IgD-negative memory B cell (primary cell): Measurements from ENCODE around the gene NOS2. TPM values are rescaled to one million over a fixed set of nuclear protein-coding genes. Genes with fewer than 3 reads are reported as not detected.
"Not testable (repeated sequence)": the region's sequence is repeated elsewhere in the genome, so short reads cannot be mapped to it uniquely, and the experiment has no call there.

Experiments
- H3K27ac Mint-ChIP-seq, 3 donors: one replicate each; pipeline ENCODE4 v1.8.0; 2020 to 2022; ENCODE audit warnings: mild to moderate bottlenecking in 3 of 3, mixed read lengths in 3 of 3, moderate library complexity in 1 of 3
- H3K27me3 Mint-ChIP-seq: one replicate; pipeline ENCODE4 v1.8.0; 2021; ENCODE audit warnings: mixed read lengths
- H3K36me3 Mint-ChIP-seq: one replicate; pipeline ENCODE4 v1.8.0; 2020; ENCODE audit warnings: mild to moderate bottlenecking, mixed read lengths
- H3K4me1 Mint-ChIP-seq, 3 donors: one replicate each; pipeline ENCODE4 v1.8.0; 2020 to 2022; ENCODE audit warnings: mixed read lengths in 3 of 3, mild to moderate bottlenecking in 1 of 3
- H3K4me3 Mint-ChIP-seq, 4 donors: one replicate each; pipeline ENCODE4 v1.8.0; 2020 to 2022; ENCODE audit warnings: mild to moderate bottlenecking in 4 of 4, mixed read lengths in 4 of 4, moderate library complexity in 3 of 4
- H3K9me3 Mint-ChIP-seq, 3 donors: one replicate each; pipeline ENCODE4 v1.8.0; 2020 to 2021; ENCODE audit warnings: mixed read lengths in 3 of 3, mild to moderate bottlenecking in 1 of 3
- polyA plus RNA-seq: library from polyadenylated mRNA; unstranded; fragments of 300-500 nt; fragmentation: Illumina TruSeq; gene quantifications from one replicate; pipeline ENCODE4 v1.2.3, GENCODE V29; 2021

NOS2 gene
- polyA plus RNA-seq, result 0.21 TPM

- H3K4me3 Mint-ChIP-seq, result peak within 1 kb of the TSS in 1 of 4 donors; percentile 43
- H3K9me3 Mint-ChIP-seq, result no peaks in the 10 kb centered on the region
- peaks cover 17% of the 10 kb centered on the region for H3K27me3 Mint-ChIP-seq
- H3K4me1 Mint-ChIP-seq, result peaks cover 4 to 6% (median 4%) of the 10 kb centered on the region in 3 donors
- H3K27ac Mint-ChIP-seq, result no peak within 1 kb of the TSS
- H3K36me3 Mint-ChIP-seq, result no peaks in the 10 kb centered on the region
Observed at GRCh38 chr17:27800522-27800921, at the start of gene NOS2. Gene NOS2 (minus strand): TSS chr17:27800529. CDS start chr17:27798809, 1,720 bp downstream.

- Mint-ChIP-seq H3K27ac (no peak overlapping the region), H3K4me3 (no peak overlapping the region), H3K9me3 (no peaks in the 10 kb centered on the region), H3K27me3 (peaks cover 25% of the 10 kb centered on the region), H3K36me3 (peaks cover 4% of the 10 kb centered on the region), H3K4me1 (peaks cover 11 to 15% (median 14%) of the 10 kb centered on the region in 3 donors)
Observed at GRCh38 chr17:27849474-27850185, 49.3 kb upstream of the NOS2 start.

- H3K36me3 Mint-ChIP-seq, result peaks cover 3% of the 10 kb centered on the region
- no peak overlapping the region for H3K27ac Mint-ChIP-seq
- H3K4me1 Mint-ChIP-seq, result peaks cover 11 to 15% (median 14%) of the 10 kb centered on the region in 3 donors
- H3K9me3 Mint-ChIP-seq, result no peaks in the 10 kb centered on the region
- no peak overlapping the region for H3K4me3 Mint-ChIP-seq
- H3K27me3 Mint-ChIP-seq, result peaks cover 18% of the 10 kb centered on the region
Observed at GRCh38 chr17:27848931-27849330, 48.6 kb upstream of the NOS2 start.

- not testable (repeated sequence) for H3K9me3 Mint-ChIP-seq, H3K36me3 Mint-ChIP-seq, H3K4me3 Mint-ChIP-seq
- peaks cover 17% of the 10 kb centered on the region for H3K27me3 Mint-ChIP-seq
- peak overlapping the region in 1 of 3 donors; percentile 71 for H3K27ac Mint-ChIP-seq
- H3K4me1 Mint-ChIP-seq, result peaks cover 10 to 15% (median 14%) of the 10 kb centered on the region in 3 donors
Observed at GRCh38 chr17:27846808-27847307, 46.5 kb upstream of the NOS2 start.

GRCh38 chr17:27846042-27846655 is 45.8 kb upstream of the NOS2 start:
- H3K36me3 Mint-ChIP-seq, result no peaks in the 10 kb centered on the region

GRCh38 chr17:27845264-27846041 is 45.1 kb upstream of the NOS2 start:
- H3K9me3 Mint-ChIP-seq, result no peaks in the 10 kb centered on the region
- H3K27me3 Mint-ChIP-seq, result peaks cover 15% of the 10 kb centered on the region
- H3K4me1 Mint-ChIP-seq, result peaks cover 10 to 15% (median 14%) of the 10 kb centered on the region in 3 donors
- H3K27ac Mint-ChIP-seq, result peak overlapping the region in 1 of 3 donors; percentile 13
- peak overlapping the region in 3 of 4 donors; percentile 26 to 82 (median 80) for H3K4me3 Mint-ChIP-seq
- no peaks in the 10 kb centered on the region for H3K36me3 Mint-ChIP-seq

More at GRCh38 chr17:27846042-27846655, 45.8 kb upstream of the NOS2 start:
- Mint-ChIP-seq H3K9me3 (no peaks in the 10 kb centered on the region), H3K27ac (peak overlapping the region in 1 of 3 donors; percentile 76), H3K4me1 (peaks cover 10 to 15% (median 14%) of the 10 kb centered on the region in 3 donors), H3K4me3 (peak overlapping the region; percentile 26 to 82 (median 74)), H3K27me3 (peaks cover 17% of the 10 kb centered on the region)

GRCh38 chr17:27840688-27841087 is 40.4 kb upstream of the NOS2 start:
- Mint-ChIP-seq H3K36me3 (no peaks in the 10 kb centered on the region), H3K4me1 (peaks cover 8 to 9% (median 8%) of the 10 kb centered on the region in 3 donors), H3K27ac (no peak overlapping the region), H3K9me3 (no peaks in the 10 kb centered on the region), H3K27me3 (no peaks in the 10 kb centered on the region), H3K4me3 (no peak overlapping the region)

- H3K27ac Mint-ChIP-seq, H3K36me3 Mint-ChIP-seq, H3K9me3 Mint-ChIP-seq, H3K27me3 Mint-ChIP-seq, H3K4me1 Mint-ChIP-seq, H3K4me3 Mint-ChIP-seq: not testable (repeated sequence)
Observed at GRCh38 chr17:27840406-27840678, 40.0 kb upstream of the NOS2 start.

GRCh38 chr17:27839571-27840405 is 39.5 kb upstream of the NOS2 start:
- not testable (repeated sequence) for H3K4me3 Mint-ChIP-seq, H3K27me3 Mint-ChIP-seq, H3K36me3 Mint-ChIP-seq, H3K4me1 Mint-ChIP-seq, H3K9me3 Mint-ChIP-seq, H3K27ac Mint-ChIP-seq

GRCh38 chr17:27838607-27839006 is 38.3 kb upstream of the NOS2 start:
- H3K36me3 Mint-ChIP-seq, H3K9me3 Mint-ChIP-seq, H3K4me3 Mint-ChIP-seq, H3K27me3 Mint-ChIP-seq, H3K27ac Mint-ChIP-seq, H3K4me1 Mint-ChIP-seq: not testable (repeated sequence)

- not testable (repeated sequence) for H3K36me3 Mint-ChIP-seq, H3K4me3 Mint-ChIP-seq
Observed at GRCh38 chr17:27837769-27838168, 37.4 kb upstream of the NOS2 start.

GRCh38 chr17:27836651-27837050 is 36.3 kb upstream of the NOS2 start:
- no peaks in the 10 kb centered on the region for H3K27me3 Mint-ChIP-seq
- H3K9me3 Mint-ChIP-seq, result peaks cover 0 to 7% (median 4%) of the 10 kb centered on the region in 3 donors
- no peaks in the 10 kb centered on the region for H3K4me1 Mint-ChIP-seq
- H3K27ac Mint-ChIP-seq, result no peak overlapping the region
- no peak overlapping the region for H3K4me3 Mint-ChIP-seq
- peaks cover 3% of the 10 kb centered on the region for H3K36me3 Mint-ChIP-seq

More at GRCh38 chr17:27837769-27838168, 37.4 kb upstream of the NOS2 start:
- not testable (repeated sequence) for H3K4me1 Mint-ChIP-seq, H3K27ac Mint-ChIP-seq, H3K9me3 Mint-ChIP-seq, H3K27me3 Mint-ChIP-seq

GRCh38 chr17:27834571-27834970 is 34.2 kb upstream of the NOS2 start:
- Mint-ChIP-seq H3K27ac (no peak overlapping the region), H3K36me3 (peaks cover 3% of the 10 kb centered on the region), H3K4me1 (no peaks in the 10 kb centered on the region), H3K9me3 (peaks cover 0 to 7% (median 4%) of the 10 kb centered on the region in 3 donors), H3K4me3 (no peak overlapping the region), H3K27me3 (no peaks in the 10 kb centered on the region)

- H3K27me3 Mint-ChIP-seq, result peaks cover 5% of the 10 kb centered on the region
- H3K4me3 Mint-ChIP-seq, result no peak overlapping the region
- H3K36me3 Mint-ChIP-seq, result peaks cover 3% of the 10 kb centered on the region
- H3K27ac Mint-ChIP-seq, result no peak overlapping the region
- H3K9me3 Mint-ChIP-seq, result peaks cover 0 to 7% (median 4%) of the 10 kb centered on the region in 3 donors
- H3K4me1 Mint-ChIP-seq, result no peaks in the 10 kb centered on the region
Observed at GRCh38 chr17:27832831-27833230, 32.5 kb upstream of the NOS2 start.

- H3K27me3 Mint-ChIP-seq, H3K36me3 Mint-ChIP-seq, H3K9me3 Mint-ChIP-seq, H3K4me3 Mint-ChIP-seq, H3K4me1 Mint-ChIP-seq, H3K27ac Mint-ChIP-seq: not testable (repeated sequence)
Observed at GRCh38 chr17:27829888-27830287, 29.6 kb upstream of the NOS2 start.
